K562 (cell line): Measurements from ENCODE around the gene TMC6. TPM values are rescaled to one million over a fixed set of nuclear protein-coding genes. Genes with fewer than 3 reads are reported as not detected.

Experiments
- ARID1B ChIP-seq: fragments of 450-650 bp; IDR thresholded peaks from 2 replicates; pipeline ENCODE4 v1.6.1; 2016; ENCODE audit warnings: antibody characterized with exemption, mild to moderate bottlenecking, inconsistent platforms
- CEBPB ChIP-seq: fragments of 450-650 bp; IDR thresholded peaks from 2 replicates; pipeline ENCODE4 v1.6.1; 2016; ENCODE audit warnings: missing genetic modification characterization, missing compliant biosample characterization
- CREM ChIP-seq: IDR thresholded peaks from 2 replicates; pipeline ENCODE4 v1.6.1; 2014; ENCODE audit warnings: antibody characterized with exemption, low read depth
- MTA3 ChIP-seq: fragments of 450-650 bp; formaldehyde crosslinking; IDR thresholded peaks from 2 replicates; pipeline ENCODE4 v1.6.1; 2017; ENCODE audit warnings: mild to moderate bottlenecking, borderline replicate concordance
- NR2C2 ChIP-seq, 2 experiments: fragments of 200-800 bp in 1 of 2; sonication (Bioruptor generic) in 1 of 2; sonication (generic) in 1 of 2; formaldehyde crosslinking in 1 of 2; IDR thresholded peaks; 2 replicates each; pipeline versions ENCODE4 v1.6.1 to v1.8.0; 2016 to 2022; ENCODE audit warnings: mild to moderate bottlenecking in 1 of 2, missing compliant biosample characterization in 1 of 2, missing genetic modification characterization in 1 of 2, missing genetic modification reagents in 1 of 2
- NRF1 ChIP-seq, 2 experiments: fragments of 450-650 bp; IDR thresholded peaks in 1 of 2; conservative IDR thresholded peaks in 1 of 2; 2 replicates each; pipeline ENCODE4 v1.6.1; 2014; ENCODE audit warnings: mild to moderate bottlenecking in 2 of 2
- PML ChIP-seq: IDR thresholded peaks from 2 replicates; pipeline ENCODE4 v1.6.1; 2012; ENCODE audit warnings: low read length, inconsistent platforms
- ZNF121 ChIP-seq: sonication (generic); formaldehyde crosslinking; conservative IDR thresholded peaks from 2 replicates; pipeline ENCODE4 v1.8.0; 2022; ENCODE audit warnings: missing genetic modification reagents
- ZNF445 ChIP-seq: fragments of 250-450 bp; sonication (Bioruptor Pico); IDR thresholded peaks from 2 replicates; pipeline ENCODE4 v1.4.0; 2020; ENCODE audit warnings: low read depth, mild to moderate bottlenecking, moderate library complexity
- ZNF766 ChIP-seq: fragments of 200-800 bp; sonication (Bioruptor generic); conservative IDR thresholded peaks from 2 replicates; pipeline ENCODE4 v1.6.1; 2016; ENCODE audit warnings: missing genetic modification characterization, missing compliant biosample characterization
- polyA plus RNA-seq, 8 experiments: library from polyadenylated mRNA; depleted of rRNA in 4 of 8; stranded (reverse) in 5 of 8; unstranded in 3 of 8; fragments of >200 nt; fragmentation: Nextera tagmentation in 2 of 8; fragmentation: Illumina TruSeq in 1 of 8; extraction: Ambion mirVana in 2 of 8; extraction: Trizol in 1 of 8; gene quantifications; 2 replicates each; pipeline versions ENCODE4 v1.2.1 to v1.2.3, GENCODE V29; 2011 to 2014; ENCODE audit warnings: inconsistent platforms in 1 of 8, missing spikeins in 1 of 8
- total RNA-seq, 7 experiments: library from RNA; depleted of rRNA in 6 of 7; stranded (reverse); fragments of >200 nt in 6 of 7; fragmentation: Illumina TruSeq in 2 of 7; extraction: Trizol in 2 of 7; gene quantifications; 2 replicates each; pipeline versions ENCODE4 v1.2.1 to v1.2.3, GENCODE V29; 2011 to 2021; ENCODE audit warnings: low replicate concordance in 1 of 7
- TF ChIP-seq, protein P1 (sequence below): fragments of 150-350 bp; conservative IDR thresholded peaks from 2 replicates; pipeline ENCODE4 v1.6.1; 2014; ENCODE audit warnings: low read length
- TF ChIP-seq, protein P2 (sequence below): sonication (generic); formaldehyde crosslinking; IDR thresholded peaks from 2 replicates; pipeline ENCODE4 v1.8.1; 2022; ENCODE audit warnings: missing genetic modification reagents

The TMC6 gene
- total and polyA plus RNA-seq, 9 of the 15 experiments (the other 6 are each of a cell fraction or from before 2014, with no cell fraction given) = 4.1 to 351 (median 66.9) TPM

DNA sequence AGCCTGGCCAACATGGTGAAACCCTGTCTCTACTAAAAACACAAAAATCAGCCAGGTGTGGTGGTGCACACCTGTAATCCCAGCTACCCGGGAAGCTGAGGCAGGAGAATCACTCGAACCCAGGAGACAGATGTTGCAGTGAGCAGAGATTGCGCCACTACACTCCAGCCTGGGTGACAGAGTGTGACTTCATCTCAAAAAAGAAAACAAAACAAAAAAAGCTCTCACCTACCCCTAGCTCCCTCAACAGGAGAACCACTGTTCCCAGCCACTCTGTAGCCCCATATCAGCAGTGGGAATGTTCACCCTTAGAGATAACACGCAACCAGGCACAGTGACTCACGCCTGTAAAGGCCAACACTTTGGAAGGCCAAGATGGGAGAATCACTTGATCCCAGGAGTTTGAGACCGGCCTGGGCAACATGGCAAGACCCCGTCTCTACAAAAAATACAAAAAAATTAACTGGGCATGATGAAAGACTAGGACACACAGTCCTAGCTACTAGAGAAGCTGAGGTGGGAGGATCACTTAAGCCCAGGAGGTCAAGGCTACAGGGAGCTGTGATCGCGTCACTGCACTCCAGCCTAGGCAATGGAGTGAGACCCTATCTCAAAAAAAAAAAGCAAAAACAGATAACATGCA lies 7.4 kb upstream of the TMC6 start (continued):
- TF ChIP-seq PML (no peak), NRF1 (conservative IDR thresholded peaks at IDR 0.05 in 1 of 2, IDR thresholded peaks at IDR 0.05 in 1 of 2) (peak; percentile 25; a peak in 1 of 4 replicates), NR2C2 (CRISPR knock-in tag; IDR thresholded peaks at IDR 0.05) (no peak), NR2C2 (tag; IDR thresholded peaks at IDR 0.05) (0 out of 2 replicates have a peak, but pooled peaks have one; percentile 19), ZNF766 (CRISPR knock-in tag) (no peak), ZNF445 (CRISPR knock-in tag) (no peak), ARID1B (peak; percentile 89), CREM (peak; percentile 80), CEBPB (peak; percentile 95), MTA3 (no peak), ZNF121 (peak; percentile 71)
- TF ChIP-seq, protein P1, sequence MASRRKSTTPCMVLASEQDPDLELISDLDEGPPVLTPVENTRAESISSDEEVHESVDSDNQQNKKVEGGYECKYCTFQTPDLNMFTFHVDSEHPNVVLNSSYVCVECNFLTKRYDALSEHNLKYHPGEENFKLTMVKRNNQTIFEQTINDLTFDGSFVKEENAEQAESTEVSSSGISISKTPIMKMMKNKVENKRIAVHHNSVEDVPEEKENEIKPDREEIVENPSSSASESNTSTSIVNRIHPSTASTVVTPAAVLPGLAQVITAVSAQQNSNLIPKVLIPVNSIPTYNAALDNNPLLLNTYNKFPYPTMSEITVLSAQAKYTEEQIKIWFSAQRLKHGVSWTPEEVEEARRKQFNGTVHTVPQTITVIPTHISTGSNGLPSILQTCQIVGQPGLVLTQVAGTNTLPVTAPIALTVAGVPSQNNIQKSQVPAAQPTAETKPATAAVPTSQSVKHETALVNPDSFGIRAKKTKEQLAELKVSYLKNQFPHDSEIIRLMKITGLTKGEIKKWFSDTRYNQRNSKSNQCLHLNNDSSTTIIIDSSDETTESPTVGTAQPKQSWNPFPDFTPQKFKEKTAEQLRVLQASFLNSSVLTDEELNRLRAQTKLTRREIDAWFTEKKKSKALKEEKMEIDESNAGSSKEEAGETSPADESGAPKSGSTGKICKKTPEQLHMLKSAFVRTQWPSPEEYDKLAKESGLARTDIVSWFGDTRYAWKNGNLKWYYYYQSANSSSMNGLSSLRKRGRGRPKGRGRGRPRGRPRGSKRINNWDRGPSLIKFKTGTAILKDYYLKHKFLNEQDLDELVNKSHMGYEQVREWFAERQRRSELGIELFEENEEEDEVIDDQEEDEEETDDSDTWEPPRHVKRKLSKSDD = no peak
- TF ChIP-seq, protein P2, sequence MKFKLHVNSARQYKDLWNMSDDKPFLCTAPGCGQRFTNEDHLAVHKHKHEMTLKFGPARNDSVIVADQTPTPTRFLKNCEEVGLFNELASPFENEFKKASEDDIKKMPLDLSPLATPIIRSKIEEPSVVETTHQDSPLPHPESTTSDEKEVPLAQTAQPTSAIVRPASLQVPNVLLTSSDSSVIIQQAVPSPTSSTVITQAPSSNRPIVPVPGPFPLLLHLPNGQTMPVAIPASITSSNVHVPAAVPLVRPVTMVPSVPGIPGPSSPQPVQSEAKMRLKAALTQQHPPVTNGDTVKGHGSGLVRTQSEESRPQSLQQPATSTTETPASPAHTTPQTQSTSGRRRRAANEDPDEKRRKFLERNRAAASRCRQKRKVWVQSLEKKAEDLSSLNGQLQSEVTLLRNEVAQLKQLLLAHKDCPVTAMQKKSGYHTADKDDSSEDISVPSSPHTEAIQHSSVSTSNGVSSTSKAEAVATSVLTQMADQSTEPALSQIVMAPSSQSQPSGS = no peak
- TF ChIP-seq, all 486 proteins: peak for 52
